ENCODE data around the gene APLF.

DNA sequence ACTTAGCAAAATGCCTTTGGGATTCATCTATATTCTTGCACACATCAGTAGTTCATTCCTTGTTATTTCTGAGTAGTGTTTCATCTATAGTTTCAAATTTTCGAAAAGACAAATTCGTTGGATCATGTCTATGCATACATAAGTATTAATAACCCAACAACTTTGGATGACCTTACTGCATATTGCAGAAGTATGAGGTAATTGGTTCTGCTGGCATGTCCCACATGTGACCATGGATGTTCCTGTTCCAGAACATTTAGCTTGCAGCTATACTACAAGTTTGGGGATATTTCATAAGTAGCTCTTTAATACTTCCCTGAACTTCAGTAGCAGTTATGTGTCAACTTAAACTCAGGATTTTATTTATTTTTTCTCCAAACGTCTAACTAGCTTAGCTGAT is 44.9 kb downstream of the APLF start:
- TF ChIP-seq, protein P1, sequence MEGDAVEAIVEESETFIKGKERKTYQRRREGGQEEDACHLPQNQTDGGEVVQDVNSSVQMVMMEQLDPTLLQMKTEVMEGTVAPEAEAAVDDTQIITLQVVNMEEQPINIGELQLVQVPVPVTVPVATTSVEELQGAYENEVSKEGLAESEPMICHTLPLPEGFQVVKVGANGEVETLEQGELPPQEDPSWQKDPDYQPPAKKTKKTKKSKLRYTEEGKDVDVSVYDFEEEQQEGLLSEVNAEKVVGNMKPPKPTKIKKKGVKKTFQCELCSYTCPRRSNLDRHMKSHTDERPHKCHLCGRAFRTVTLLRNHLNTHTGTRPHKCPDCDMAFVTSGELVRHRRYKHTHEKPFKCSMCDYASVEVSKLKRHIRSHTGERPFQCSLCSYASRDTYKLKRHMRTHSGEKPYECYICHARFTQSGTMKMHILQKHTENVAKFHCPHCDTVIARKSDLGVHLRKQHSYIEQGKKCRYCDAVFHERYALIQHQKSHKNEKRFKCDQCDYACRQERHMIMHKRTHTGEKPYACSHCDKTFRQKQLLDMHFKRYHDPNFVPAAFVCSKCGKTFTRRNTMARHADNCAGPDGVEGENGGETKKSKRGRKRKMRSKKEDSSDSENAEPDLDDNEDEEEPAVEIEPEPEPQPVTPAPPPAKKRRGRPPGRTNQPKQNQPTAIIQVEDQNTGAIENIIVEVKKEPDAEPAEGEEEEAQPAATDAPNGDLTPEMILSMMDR (conservative IDR thresholded peaks at IDR 0.05; ENCODE audit: low read depth, low read length), result no peak
- TF ChIP-seq EZH2phosphoT487 (IDR thresholded peaks at IDR 0.05; ENCODE audit: borderline replicate concordance, low read length) (no peak), EZH2 (IDR thresholded peaks at IDR 0.05; ENCODE audit: low read length, unreplicated experiment) (no peak)
